Skeletal muscle tissue (tissue), 4 donors: ENCODE measurements around the gene CLEC4E. TPM values are rescaled to one million over a fixed set of nuclear protein-coding genes. Genes with fewer than 3 reads are reported as not detected.
"Not testable (repeated sequence)": the region's sequence is repeated elsewhere in the genome, so short reads cannot be mapped to it uniquely, and the experiment has no call there.

Source experiments
- H3K27ac ChIP-seq: one replicate; pipeline ENCODE4 v1.7.0; 2013; ENCODE audit warnings: mild to moderate bottlenecking, low read depth, low read length, inconsistent platforms
- H3K27me3 ChIP-seq, 3 donors: one replicate each; pipeline ENCODE4 v1.7.0; 2013; ENCODE audit warnings: low read length in 3 of 3; ENCODE audit not compliant: control insufficient read depth in 3 of 3, insufficient read depth in 3 of 3
- H3K36me3 ChIP-seq, 3 donors: one replicate each; pipeline ENCODE4 v1.7.0; 2013; ENCODE audit warnings: low read length in 3 of 3; ENCODE audit not compliant: control insufficient read depth in 3 of 3, insufficient read depth in 3 of 3
- H3K4me1 ChIP-seq, 3 donors: one replicate each; pipeline ENCODE4 v1.7.0; 2013; ENCODE audit warnings: low read length in 3 of 3, mild to moderate bottlenecking in 3 of 3; ENCODE audit not compliant: control insufficient read depth in 3 of 3, insufficient read depth in 3 of 3
- H3K4me3 ChIP-seq, 3 donors: one replicate each; pipeline ENCODE4 v1.7.0; 2013; ENCODE audit warnings: low read length in 3 of 3
- H3K9ac ChIP-seq, 3 donors: one replicate each; pipeline ENCODE4 v1.7.0; 2013; ENCODE audit warnings: low read length in 3 of 3, mild to moderate bottlenecking in 3 of 3, moderate library complexity in 2 of 3, low read depth in 1 of 3
- H3K9me3 ChIP-seq, 3 donors: one replicate each; pipeline ENCODE4 v1.7.0; 2013; ENCODE audit warnings: low read length in 3 of 3; ENCODE audit not compliant: control insufficient read depth in 3 of 3
- total RNA-seq: library from RNA; depleted of rRNA; stranded (reverse); fragments of >200 nt; gene quantifications from one replicate; pipeline ENCODE4 v1.2.3, GENCODE V29; 2014
- donor health status: Osteomylitis.

The CLEC4E gene
- not detected for total RNA-seq

DNA sequence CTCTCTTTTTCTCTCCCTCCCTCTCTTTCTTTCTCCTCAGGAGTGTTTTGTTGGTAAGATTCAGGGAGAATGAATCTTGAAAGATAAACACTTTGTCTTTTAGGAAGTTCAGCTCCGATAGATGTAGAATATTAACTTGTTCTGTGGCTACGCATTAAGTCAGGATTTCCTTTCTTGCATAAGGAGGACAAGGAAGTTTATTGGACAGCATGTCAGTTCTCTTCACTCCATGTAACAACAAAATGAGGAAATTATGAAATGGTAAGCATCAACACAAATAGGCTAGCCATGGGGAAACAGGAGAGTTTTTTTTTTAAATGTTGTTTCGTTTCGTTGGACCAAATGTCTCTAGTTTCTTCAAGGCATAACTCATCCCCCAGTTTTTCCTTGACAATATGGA is at the start of gene CLEC4E:
Gene CLEC4E (minus strand): TSS at position 75 of the 400 bp plus-strand sequence. CDS start 108 bp downstream, outside the sequence.
- H3K4me3 ChIP-seq, H3K36me3 ChIP-seq, H3K9ac ChIP-seq, H3K4me1 ChIP-seq, H3K27ac ChIP-seq, H3K27me3 ChIP-seq, H3K9me3 ChIP-seq: not testable (repeated sequence)

DNA sequence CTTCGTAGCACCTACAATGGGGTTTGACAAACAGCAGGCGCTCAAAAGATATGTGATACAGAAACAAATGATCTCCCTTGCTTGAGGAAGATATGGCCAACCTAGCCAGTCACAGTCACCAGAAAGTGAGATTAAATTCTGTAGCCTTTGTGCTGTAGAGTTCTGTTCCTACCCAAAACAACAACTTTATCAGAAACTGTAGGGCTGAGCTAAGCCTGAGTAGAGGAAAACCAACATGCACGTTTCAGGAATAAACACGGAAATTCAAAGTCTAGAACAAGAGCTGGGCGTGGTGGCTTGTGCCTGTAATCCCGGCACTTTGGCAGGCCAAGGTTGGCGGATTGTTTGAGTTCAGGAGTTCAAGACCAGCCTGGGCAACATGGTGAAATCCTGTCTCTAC is 49.0 kb upstream of the CLEC4E start:
- no peaks in the 10 kb centered on the region for H3K27me3 ChIP-seq
- no peaks in the 10 kb centered on the region for H3K36me3 ChIP-seq
- no peak overlapping the region for H3K9ac ChIP-seq
- no peaks in the 10 kb centered on the region for H3K4me1 ChIP-seq
- H3K27ac ChIP-seq: no peak overlapping the region
- H3K9me3 ChIP-seq: no peaks in the 10 kb centered on the region
- H3K4me3 ChIP-seq: no peak overlapping the region

DNA sequence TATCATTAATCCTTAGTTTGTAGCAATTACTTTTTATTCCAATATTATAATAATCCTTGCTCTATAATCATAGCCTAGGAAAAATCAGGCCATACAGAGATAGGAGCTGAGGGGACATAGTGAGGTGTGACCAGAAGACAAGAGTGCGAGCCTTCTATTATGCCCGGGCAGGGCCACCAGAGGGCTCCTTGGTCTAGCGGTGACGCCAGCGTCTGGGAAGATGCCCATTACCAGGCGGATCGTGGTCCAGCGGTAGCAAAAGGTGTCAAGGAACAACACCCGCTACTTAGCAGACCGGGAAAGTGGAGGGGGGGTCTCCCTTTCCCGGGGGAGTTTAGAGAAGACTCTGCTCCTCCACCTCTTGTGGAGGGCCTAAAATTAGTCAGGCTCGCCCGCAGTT is 43.8 kb upstream of the CLEC4E start:
- not testable (repeated sequence) for H3K36me3 ChIP-seq, H3K27me3 ChIP-seq, H3K4me3 ChIP-seq, H3K9ac ChIP-seq, H3K27ac ChIP-seq, H3K4me1 ChIP-seq, H3K9me3 ChIP-seq

GRCh38 chr12:8584004-8584403 is 43.3 kb upstream of the CLEC4E start:
- Histone ChIP-seq H3K4me1 (no peaks in the 10 kb centered on the region), H3K4me3 (no peak overlapping the region), H3K9me3 (no peaks in the 10 kb centered on the region), H3K36me3 (no peaks in the 10 kb centered on the region), H3K27me3 (no peaks in the 10 kb centered on the region), H3K27ac (no peak overlapping the region), H3K9ac (no peak overlapping the region)

DNA sequence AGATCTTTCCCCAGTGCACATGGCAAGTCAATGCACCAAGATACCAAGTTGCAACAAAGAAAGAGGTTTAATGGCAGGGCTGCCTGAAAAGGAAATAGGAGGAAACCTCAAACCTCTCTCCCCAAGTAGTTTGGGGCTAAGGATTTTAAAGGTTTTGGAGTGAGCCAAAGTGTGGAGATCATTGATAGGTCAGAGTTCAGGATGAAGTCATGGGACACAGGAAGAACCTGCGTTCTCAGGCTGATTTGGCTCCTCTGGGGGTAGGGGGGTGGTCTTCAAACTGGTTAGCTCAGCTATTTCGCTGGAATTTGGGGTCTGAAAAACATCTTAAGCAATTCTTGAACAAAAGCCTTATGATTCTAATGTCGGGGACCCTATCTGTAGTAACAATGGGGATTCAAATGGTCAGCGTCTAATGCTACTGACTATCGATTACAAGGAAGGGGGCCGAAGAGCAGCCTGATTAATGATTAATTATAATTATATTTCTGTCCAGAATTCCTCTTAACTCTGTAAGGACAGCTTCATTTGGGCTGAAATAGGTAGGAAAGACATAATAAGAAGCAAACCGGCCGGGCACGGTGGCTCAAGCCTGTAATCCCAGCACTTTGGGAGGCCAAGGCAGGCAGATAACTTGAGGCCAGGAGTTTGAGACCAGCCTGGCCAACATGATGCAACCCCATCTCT is 40.5 kb upstream of the CLEC4E start:
- Histone ChIP-seq H3K4me3 (no peak overlapping the region), H3K27ac (no peak overlapping the region), H3K27me3 (no peaks in the 10 kb centered on the region), H3K9me3 (no peaks in the 10 kb centered on the region), H3K36me3 (no peaks in the 10 kb centered on the region), H3K4me1 (no peaks in the 10 kb centered on the region), H3K9ac (no peak overlapping the region)

GRCh38 chr12:8577879-8578278 is 37.2 kb upstream of the CLEC4E start:
- no peak overlapping the region for H3K4me3 ChIP-seq
- no peak overlapping the region for H3K27ac ChIP-seq
- H3K27me3 ChIP-seq: no peaks in the 10 kb centered on the region
- H3K9me3 ChIP-seq: no peaks in the 10 kb centered on the region
- H3K9ac ChIP-seq: no peak overlapping the region
- H3K4me1 ChIP-seq: no peaks in the 10 kb centered on the region
- no peaks in the 10 kb centered on the region for H3K36me3 ChIP-seq

- H3K27ac ChIP-seq: no peak overlapping the region
These were observed 31.8 kb upstream of the CLEC4E start for GRCh38 chr12:8572507-8572906.

GRCh38 chr12:8566525-8566924 is 25.8 kb upstream of the CLEC4E start:
- H3K4me3 ChIP-seq: no peak overlapping the region
- H3K27ac ChIP-seq: no peak overlapping the region
- no peak overlapping the region for H3K9ac ChIP-seq
- H3K27me3 ChIP-seq: peaks cover 0 to 2% (median 0%) of the 10 kb centered on the region in 3 donors
- H3K4me1 ChIP-seq: no peaks in the 10 kb centered on the region
- H3K9me3 ChIP-seq: peaks cover 0 to 4% (median 0%) of the 10 kb centered on the region in 3 donors
- H3K36me3 ChIP-seq: no peaks in the 10 kb centered on the region

More at GRCh38 chr12:8572507-8572906, 31.8 kb upstream of the CLEC4E start:
- H3K9ac ChIP-seq: no peak overlapping the region
- H3K9me3 ChIP-seq: no peaks in the 10 kb centered on the region
- H3K4me1 ChIP-seq: no peaks in the 10 kb centered on the region
- H3K36me3 ChIP-seq: no peaks in the 10 kb centered on the region
- no peak overlapping the region for H3K4me3 ChIP-seq
- no peaks in the 10 kb centered on the region for H3K27me3 ChIP-seq

GRCh38 chr12:8566052-8566451 is 25.3 kb upstream of the CLEC4E start:
- not testable (repeated sequence) for H3K4me3 ChIP-seq, H3K9ac ChIP-seq, H3K27me3 ChIP-seq, H3K36me3 ChIP-seq, H3K9me3 ChIP-seq, H3K4me1 ChIP-seq, H3K27ac ChIP-seq

GRCh38 chr12:8564656-8565055 is 24.0 kb upstream of the CLEC4E start:
- Histone ChIP-seq H3K4me3 (no peak overlapping the region), H3K27me3 (peaks cover 0 to 5% (median 0%) of the 10 kb centered on the region in 3 donors), H3K9me3 (peaks cover 0 to 4% (median 0%) of the 10 kb centered on the region in 3 donors), H3K4me1 (no peaks in the 10 kb centered on the region), H3K9ac (no peak overlapping the region), H3K27ac (no peak overlapping the region), H3K36me3 (no peaks in the 10 kb centered on the region)
